Liver (tissue), 2 donors: Measurements from ENCODE around the gene NAV2.

ENCODE experiments used
- GABPA ChIP-seq, 2 donors: IDR thresholded peaks in 1 of 2; conservative IDR thresholded peaks in 1 of 2; 2 replicates each; pipeline ENCODE4 v1.6.1; 2016; ENCODE audit warnings: antibody characterized with exemption in 2 of 2, mild to moderate bottlenecking in 1 of 2, moderate library complexity in 1 of 2
- RAD21 ChIP-seq, 2 donors: IDR thresholded peaks; 2 replicates each; pipeline ENCODE4 v1.6.1; 2016; ENCODE audit warnings: antibody characterized with exemption in 2 of 2, mild to moderate bottlenecking in 2 of 2
- TF ChIP-seq, protein P1 (sequence below): IDR thresholded peaks from 2 replicates; pipeline ENCODE4 v1.6.1; 2016; ENCODE audit warnings: antibody characterized with exemption
- donor health status: healthy.

DNA sequence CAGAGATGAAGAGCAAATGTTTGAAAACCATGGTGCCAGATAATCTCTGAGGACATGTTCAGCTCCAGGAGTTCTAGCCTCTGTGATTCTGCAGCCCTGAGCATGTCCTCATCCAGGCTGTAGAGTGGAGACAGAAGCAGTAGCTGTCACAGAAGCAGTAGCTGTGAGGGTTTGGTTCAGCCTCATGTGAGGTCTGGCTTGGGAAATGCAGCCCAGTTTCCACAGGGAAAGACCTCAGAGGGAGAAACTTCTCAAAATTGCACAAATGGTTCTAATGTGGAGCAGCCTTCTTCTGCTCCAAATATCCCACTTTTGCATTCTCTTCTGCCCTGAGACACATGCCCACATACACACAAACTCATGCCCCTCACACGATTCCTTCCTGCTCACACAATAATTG is 399.2 kb downstream of the NAV2 start:
- no peak for TF ChIP-seq RAD21 (IDR thresholded peaks at IDR 0.05)
- no peak for TF ChIP-seq GABPA (IDR thresholded peaks at IDR 0.05 in 1 of 2, conservative IDR thresholded peaks at IDR 0.05 in 1 of 2)
- TF ChIP-seq, protein P1, sequence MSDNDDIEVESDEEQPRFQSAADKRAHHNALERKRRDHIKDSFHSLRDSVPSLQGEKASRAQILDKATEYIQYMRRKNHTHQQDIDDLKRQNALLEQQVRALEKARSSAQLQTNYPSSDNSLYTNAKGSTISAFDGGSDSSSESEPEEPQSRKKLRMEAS, result no peak
